ENCODE results near the gene WASF3. TPM values are rescaled to one million over a fixed set of nuclear protein-coding genes. Genes with fewer than 3 reads are reported as not detected.

Gene WASF3
- total and polyA plus RNA-seq, 2 of the 13 experiments (the other 11 are each of a cell fraction or from before 2014, with no cell fraction given), result 10.4 to 17.2 TPM

DNA sequence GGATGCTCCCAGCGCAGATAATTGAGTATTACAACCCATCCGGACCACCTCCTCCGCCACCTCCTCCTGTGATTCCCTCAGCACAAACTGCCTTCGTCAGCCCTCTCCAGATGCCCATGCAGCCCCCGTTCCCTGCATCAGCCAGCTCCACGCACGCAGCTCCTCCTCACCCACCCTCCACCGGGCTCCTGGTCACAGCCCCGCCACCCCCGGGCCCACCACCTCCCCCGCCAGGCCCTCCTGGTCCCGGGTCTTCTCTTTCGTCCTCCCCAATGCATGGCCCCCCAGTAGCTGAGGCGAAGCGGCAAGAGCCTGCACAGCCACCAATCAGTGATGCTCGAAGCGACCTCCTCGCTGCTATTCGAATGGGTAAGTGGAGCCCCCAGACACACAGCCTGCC is 125.1 kb downstream of the WASF3 start (continued):
- TF ChIP-seq, protein P1, sequence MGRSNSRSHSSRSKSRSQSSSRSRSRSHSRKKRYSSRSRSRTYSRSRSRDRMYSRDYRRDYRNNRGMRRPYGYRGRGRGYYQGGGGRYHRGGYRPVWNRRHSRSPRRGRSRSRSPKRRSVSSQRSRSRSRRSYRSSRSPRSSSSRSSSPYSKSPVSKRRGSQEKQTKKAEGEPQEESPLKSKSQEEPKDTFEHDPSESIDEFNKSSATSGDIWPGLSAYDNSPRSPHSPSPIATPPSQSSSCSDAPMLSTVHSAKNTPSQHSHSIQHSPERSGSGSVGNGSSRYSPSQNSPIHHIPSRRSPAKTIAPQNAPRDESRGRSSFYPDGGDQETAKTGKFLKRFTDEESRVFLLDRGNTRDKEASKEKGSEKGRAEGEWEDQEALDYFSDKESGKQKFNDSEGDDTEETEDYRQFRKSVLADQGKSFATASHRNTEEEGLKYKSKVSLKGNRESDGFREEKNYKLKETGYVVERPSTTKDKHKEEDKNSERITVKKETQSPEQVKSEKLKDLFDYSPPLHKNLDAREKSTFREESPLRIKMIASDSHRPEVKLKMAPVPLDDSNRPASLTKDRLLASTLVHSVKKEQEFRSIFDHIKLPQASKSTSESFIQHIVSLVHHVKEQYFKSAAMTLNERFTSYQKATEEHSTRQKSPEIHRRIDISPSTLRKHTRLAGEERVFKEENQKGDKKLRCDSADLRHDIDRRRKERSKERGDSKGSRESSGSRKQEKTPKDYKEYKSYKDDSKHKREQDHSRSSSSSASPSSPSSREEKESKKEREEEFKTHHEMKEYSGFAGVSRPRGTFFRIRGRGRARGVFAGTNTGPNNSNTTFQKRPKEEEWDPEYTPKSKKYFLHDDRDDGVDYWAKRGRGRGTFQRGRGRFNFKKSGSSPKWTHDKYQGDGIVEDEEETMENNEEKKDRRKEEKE (IDR thresholded peaks at IDR 0.05), result no peak
- TF ChIP-seq ZNF724P (CRISPR knock-in tag; IDR thresholded peaks at IDR 0.05; ENCODE audit: borderline replicate concordance) (no peak), NONO (IDR thresholded peaks at IDR 0.05) (no peak), NONO (CRISPR knock-in tag; conservative IDR thresholded peaks at IDR 0.05) (no peak), SCMH1 (CRISPR knock-in tag; IDR thresholded peaks at IDR 0.05; ENCODE audit: borderline replicate concordance) (no peak)

DNA sequence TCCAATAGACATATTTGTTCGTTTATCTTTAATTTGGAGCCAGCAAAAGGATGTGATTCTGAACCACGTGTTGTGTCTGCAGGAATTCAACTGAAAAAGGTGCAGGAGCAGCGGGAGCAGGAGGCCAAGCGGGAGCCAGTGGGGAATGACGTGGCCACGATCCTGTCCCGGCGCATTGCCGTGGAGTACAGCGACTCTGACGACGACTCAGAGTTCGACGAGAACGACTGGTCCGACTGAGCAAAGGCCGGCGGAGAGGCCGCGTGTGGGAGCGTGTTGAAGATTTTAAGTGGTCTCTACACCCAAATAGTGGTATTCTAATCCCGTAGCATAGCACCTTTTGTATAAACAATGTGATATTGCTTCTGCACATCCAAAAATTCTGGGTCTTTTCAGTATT is 128.1 kb downstream of the WASF3 start:
- H3K36me3 ChIP-seq (replicated peaks in 1 of 2; ENCODE audit: control insufficient read depth in 1 of 2, insufficient read depth in 2 of 2, low read length in 2 of 2), result peaks cover 6 to 19% of the 10 kb centered on the region in 2 experiments; a peak in 4 of 5 replicates
- H3K27me3 ChIP-seq (ENCODE audit: control insufficient read depth in 1 of 2, insufficient read depth in 2 of 2, low read length in 2 of 2), result no peaks in the 10 kb centered on the region; a peak in 2 of 5 replicates
- intact Hi-C loops (cut with micrococcal nuclease; ENCODE audit: unreplicated experiment) (no loop called here), in situ Hi-C loops (cut with HindIII; ENCODE audit: extremely low pct_ligation_motif_present, low pct_unique_long_range_greater_than_20kb) (no loop called here)
- ATAC-seq (no peak), FAIRE-seq (no peak), DNase-seq (ENCODE audit: low spot score) (no peak)
- BruUV-seq (replicated peaks), result no TSS peak
- CTCF ChIA-PET (ENCODE audit: low intra/inter-chr PET ratio, low total read pairs), result no interaction called here
- H3K4me1 ChIP-seq (ENCODE audit: insufficient read depth, low read length), result no peaks in the 10 kb centered on the region
- no peaks in the 10 kb centered on the region for H3K79me2 ChIP-seq (ENCODE audit: insufficient read depth, low read length)
- H3K4me2 ChIP-seq (ENCODE audit: low read depth, low read length), result no peak overlapping the region
- 79% methylated on average over 22 of the region's 22 CpGs for WGBS (ENCODE audit: low lambda C conversion rate)
- no peak overlapping the region for H2AFZ ChIP-seq (ENCODE audit: low read length)
- H4K20me1 ChIP-seq (ENCODE audit: insufficient read depth, low read length), result no peaks in the 10 kb centered on the region
- TF ChIP-seq SMYD3 (CRISPR knock-in tag; IDR thresholded peaks at IDR 0.05) (no peak), ZNF10 (CRISPR knock-in tag; IDR thresholded peaks at IDR 0.05; ENCODE audit: borderline replicate concordance, low read depth) (no peak)
- TF ChIP-seq, protein P2, sequence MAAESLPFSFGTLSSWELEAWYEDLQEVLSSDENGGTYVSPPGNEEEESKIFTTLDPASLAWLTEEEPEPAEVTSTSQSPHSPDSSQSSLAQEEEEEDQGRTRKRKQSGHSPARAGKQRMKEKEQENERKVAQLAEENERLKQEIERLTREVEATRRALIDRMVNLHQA (CRISPR knock-in tag; IDR thresholded peaks at IDR 0.05), result no peak
- H3K9ac ChIP-seq (ENCODE audit: insufficient read depth, low read depth, low read length), result no peak overlapping the region
- POLR2A ChIA-PET, result no interaction called here
- no peak overlapping the region for H3K27ac ChIP-seq (ENCODE audit: extremely low read length, insufficient read depth, low read length)
- H3K4me3 ChIP-seq (replicated peaks in 1 of 3; ENCODE audit: insufficient read depth in 1 of 3, low read depth in 2 of 3, low read length in 3 of 3), result no peak overlapping the region
- no peaks in the 10 kb centered on the region for H3K9me3 ChIP-seq (ENCODE audit: low read length)

Data from HepG2 (cell line).